ENCODE results near the gene REPS2. TPM values are rescaled to one million over a fixed set of nuclear protein-coding genes. Genes with fewer than 3 reads are reported as not detected.
A peak's percentile ranks its signal among the peaks of the same experiment; 100 is the strongest.

Gene REPS2
- 8.0 TPM for total RNA-seq
- long read RNA-seq, partial matches to known transcripts, result 2 of 10 reads
- long read RNA-seq, other reads (novel, unspliced or antisense), result 6 of 10 reads

DNA sequence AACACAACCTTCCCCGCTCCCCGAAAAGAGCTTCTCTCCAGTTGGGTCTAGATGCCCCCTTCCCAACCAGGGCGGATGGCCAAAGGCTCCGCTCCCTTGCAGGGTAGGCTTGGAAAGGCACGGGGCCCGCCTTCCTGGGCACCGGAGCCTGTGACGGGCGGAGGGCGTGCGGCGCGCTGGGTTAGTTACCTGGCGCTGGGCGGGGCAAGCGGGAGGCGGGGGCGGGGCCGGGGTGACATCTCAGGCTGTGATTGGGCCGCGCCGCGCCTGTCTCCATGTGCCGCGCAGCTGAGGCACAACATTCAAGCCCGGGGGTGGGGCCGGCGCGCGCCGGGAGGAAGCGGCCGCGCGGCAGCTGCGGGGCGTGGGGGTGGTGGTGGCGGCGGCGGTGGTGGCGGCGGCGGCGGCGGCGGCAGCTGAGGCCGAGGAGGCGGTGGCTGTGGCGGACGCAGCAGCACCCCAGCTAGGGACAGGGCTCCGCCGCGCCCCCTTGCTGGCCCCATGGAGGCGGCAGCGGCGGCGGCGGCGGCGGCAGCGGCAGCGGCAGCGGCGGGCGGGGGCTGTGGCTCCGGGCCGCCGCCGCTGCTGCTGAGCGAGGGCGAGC, at the start of gene REPS2:
REPS2 (plus strand) TSS at position 298 of the 604 bp plus-strand sequence; CDS start at position 502, 204 bp downstream.
- DNase-seq, result peak; percentile 90
- ATAC-seq, result peak; percentile 100
- intact Hi-C loops (cut with micrococcal nuclease), result no loop called here

DNA sequence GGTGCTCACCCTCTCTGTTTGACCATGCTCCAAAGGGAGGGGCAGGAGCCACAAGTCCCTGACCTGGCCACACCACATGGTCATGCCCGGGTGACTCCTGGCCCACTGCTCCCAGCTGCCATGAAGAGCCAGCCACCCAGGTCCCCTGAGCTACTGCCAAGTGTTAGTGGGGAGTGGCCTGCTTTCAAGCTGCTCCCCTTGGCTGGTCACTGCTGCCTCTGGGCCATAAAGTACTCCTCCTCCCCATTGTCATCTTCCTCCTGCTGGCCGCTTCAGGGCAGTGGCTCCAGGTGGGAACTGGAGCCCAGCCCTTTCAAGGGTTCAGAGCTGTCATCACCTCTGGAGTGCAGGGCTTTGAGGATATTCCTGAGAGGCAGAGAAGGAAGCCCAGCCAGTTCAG, 49.0 kb upstream of the REPS2 start:
- no peak for ATAC-seq
- DNase-seq, result no peak
- intact Hi-C loops (cut with micrococcal nuclease), result no loop called here

DNA sequence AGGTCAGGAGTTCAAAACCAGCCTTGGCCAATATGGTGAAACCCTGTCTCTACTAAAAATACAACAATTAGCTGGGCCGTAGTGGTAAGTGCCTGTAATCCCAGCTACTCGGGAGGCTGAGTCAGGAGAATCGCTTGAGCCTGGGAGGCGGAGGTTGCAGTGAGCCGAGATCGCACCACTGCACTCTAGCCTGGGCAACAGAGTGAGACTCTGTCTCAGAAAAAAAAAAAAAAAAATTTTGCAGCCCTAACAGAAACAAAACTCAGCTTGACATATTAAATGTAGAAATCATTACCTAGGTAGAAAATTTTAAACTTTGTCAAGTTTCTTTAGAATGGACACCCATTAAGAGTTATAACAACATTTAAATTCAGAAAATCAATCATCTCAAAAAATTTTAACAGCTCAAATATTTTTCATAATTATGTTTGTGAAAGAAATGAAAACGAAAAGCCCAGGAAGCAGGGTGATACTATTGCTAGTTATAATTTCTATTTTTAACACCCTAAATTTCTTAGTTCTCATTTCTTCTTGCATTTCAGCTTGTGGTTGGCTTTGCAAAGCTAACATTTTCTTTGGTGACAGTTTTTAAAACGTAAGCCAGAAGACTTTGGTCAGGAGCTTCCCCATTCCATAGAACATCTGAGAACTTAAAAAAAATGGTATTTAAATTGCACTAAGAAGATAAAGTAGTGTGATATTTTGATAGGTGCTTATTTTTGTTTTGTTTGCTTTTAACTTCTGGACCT, 43.0 kb upstream of the REPS2 start:
- no peak for ATAC-seq
- no peak for DNase-seq
- intact Hi-C loops (cut with micrococcal nuclease), result no loop called here

DNA sequence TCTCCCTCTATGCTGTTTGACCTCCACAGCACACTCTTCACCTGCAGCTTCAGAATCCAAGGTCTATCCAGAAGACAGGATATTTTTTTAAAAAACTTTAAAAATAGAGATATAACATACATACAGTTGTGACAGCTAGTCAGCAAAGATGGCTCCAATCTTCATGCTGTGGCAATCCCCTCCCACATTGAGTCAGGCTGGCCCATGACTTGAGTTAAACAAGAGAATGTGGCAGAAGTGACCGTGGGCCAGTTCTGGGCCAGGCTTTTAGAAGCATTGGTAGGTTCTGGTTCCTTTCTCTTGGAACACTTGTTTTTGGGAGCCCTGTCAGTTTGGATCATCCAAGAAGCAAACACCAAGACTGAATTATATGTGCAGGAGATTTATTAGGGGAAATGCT, 36.1 kb upstream of the REPS2 start:
- no peak for DNase-seq
- intact Hi-C loops (cut with micrococcal nuclease), result no loop called here
- no peak for ATAC-seq

- intact Hi-C loops (cut with micrococcal nuclease), result no loop called here
- no peak for DNase-seq
- ATAC-seq, result no peak
Measured at GRCh38 chrX:16914058-16914457, 32.4 kb upstream of the REPS2 start.

DNA sequence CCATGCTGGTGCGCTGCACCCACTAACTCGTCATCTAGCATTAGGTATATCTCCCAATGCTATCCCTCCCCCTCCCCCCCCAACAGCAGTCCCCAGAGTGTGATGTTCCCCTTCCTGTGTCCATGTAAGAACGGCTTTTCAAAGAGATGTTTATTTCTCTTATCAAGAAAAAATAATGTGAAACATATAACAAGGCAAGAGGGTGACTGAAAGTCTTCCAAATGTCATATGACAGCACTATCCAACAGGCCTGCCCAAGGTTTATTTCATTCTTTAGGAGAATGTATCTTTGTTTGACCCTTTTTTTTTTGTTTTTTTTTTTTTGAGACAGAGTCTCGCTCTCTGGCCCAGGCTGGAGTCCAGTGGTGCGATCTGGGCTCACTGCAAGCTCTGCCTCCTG, 29.9 kb upstream of the REPS2 start:
- no peak for ATAC-seq
- DNase-seq, result no peak
- intact Hi-C loops (cut with micrococcal nuclease), result no loop called here

DNA sequence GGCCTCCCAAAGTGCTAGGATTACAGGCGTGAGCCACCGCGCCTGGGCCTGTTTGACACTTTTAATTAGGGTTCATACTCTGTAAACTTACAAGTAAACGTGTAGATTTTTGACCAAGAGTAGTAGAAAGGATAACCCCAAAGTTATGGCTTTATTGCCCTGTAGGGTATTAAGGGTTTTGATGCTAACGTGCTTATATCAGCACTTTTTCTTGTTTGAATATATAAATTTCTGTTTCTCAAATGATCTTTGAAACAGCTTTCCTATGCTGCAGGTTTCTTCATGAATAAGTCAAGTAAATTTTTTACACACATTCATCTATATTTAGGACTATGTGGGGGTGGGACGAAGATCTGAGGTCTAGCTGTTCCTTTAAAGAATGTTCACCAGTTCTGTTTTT, 29.3 kb upstream of the REPS2 start:
- ATAC-seq (no peak), DNase-seq (no peak)
- intact Hi-C loops (cut with micrococcal nuclease), result no loop called here

- no peak for ATAC-seq
- DNase-seq, result no peak
- intact Hi-C loops (cut with micrococcal nuclease), result no loop called here
Measured at GRCh38 chrX:16918979-16919378, 27.5 kb upstream of the REPS2 start.

- intact Hi-C loops (cut with micrococcal nuclease), result no loop called here
- ATAC-seq, result no peak
- no peak for DNase-seq
Measured at GRCh38 chrX:16920075-16920474, 26.4 kb upstream of the REPS2 start.

DNA sequence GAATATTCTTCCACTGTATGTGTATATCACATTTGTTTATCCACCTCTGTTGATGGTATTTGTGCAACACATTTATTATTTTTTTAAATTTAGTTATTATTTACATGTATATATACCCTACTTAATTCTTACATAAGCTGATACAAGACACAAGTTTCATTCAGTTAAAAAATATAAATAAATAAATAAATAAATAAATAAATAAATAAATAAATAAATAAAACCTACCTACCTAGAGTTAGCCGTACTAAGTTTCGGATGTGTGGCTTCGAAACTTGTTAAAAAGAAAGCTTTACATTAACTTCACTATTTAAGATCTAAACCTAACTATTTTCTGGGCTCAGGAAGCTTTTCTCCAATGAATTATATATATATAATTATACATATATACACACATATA, 23.3 kb upstream of the REPS2 start:
- intact Hi-C loops (cut with micrococcal nuclease), result no loop called here
- ATAC-seq, result no peak
- DNase-seq, result no peak

DNA sequence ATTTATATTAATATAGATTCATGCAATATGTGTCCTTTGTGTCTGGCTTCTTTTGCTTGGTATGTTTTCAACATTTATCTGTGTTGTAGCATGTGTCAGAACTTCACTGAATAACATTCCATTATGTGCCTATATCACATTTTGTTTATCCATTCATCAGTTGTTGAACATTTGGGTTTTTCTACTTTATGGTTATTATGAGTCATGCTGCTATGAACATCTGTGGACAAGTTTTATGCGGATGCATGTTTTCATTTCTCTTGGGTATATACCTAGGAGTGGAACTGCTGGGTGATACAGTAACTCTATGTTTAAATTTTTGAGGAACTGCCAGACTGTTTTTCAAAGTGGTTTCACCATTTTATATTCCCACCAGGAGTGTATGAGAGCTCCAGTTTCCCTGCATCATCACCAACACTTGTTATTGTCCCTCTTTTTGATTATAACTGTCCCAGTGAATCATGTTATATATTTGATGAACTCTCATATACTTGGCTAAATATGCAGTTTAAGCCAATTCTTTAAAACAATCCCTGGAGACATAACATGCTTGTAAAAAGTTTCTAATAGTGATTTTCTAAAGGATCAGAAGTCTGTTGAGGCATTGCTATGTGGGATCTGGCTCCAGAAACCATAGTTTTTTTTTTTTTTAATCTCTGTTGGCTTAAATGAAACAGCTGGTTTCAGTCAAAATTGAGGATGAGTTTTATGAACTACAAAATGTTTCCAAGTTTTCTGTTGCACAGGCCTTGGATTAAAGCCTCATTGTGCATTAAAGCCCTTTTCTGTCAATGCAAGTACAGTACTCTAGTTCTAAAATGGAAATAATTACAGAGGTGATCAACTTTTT, 21.6 kb upstream of the REPS2 start:
- ATAC-seq, result no peak
- no peak for DNase-seq
- intact Hi-C loops (cut with micrococcal nuclease), result no loop called here

- ATAC-seq, result no peak
- intact Hi-C loops (cut with micrococcal nuclease), result no loop called here
- DNase-seq, result no peak
Measured at GRCh38 chrX:16930392-16930791, 16.1 kb upstream of the REPS2 start.

GRCh38 chrX:16931371-16931770, 15.1 kb upstream of the REPS2 start:
- intact Hi-C loops (cut with micrococcal nuclease), result no loop called here
- no peak for ATAC-seq
- DNase-seq, result no peak

GRCh38 chrX:16931855-16932575, 14.4 kb upstream of the REPS2 start:
- intact Hi-C loops (cut with micrococcal nuclease), result no loop called here
- DNase-seq (no peak), ATAC-seq (no peak)

DNA sequence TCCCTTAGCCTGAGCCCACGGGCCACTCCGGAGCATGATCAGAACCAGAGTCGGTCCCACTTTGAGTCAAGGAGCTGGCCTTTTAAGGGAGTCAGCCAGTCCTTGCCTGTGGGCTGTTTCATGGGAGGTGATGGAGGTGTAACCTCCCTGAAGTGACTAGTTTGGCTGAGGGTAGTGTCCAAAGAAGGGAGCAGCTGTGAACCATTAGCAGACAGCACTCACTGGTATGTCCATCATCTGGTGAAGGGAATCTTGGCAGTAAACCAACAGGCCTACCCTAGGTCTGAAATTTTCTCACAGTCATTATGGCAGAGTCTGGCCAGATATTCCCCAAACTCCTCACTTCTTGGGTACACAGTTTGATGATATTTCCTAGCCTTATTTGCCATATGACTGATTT, 12.3 kb upstream of the REPS2 start:
- DNase-seq (no peak), ATAC-seq (no peak)
- intact Hi-C loops (cut with micrococcal nuclease), result no loop called here

DNA sequence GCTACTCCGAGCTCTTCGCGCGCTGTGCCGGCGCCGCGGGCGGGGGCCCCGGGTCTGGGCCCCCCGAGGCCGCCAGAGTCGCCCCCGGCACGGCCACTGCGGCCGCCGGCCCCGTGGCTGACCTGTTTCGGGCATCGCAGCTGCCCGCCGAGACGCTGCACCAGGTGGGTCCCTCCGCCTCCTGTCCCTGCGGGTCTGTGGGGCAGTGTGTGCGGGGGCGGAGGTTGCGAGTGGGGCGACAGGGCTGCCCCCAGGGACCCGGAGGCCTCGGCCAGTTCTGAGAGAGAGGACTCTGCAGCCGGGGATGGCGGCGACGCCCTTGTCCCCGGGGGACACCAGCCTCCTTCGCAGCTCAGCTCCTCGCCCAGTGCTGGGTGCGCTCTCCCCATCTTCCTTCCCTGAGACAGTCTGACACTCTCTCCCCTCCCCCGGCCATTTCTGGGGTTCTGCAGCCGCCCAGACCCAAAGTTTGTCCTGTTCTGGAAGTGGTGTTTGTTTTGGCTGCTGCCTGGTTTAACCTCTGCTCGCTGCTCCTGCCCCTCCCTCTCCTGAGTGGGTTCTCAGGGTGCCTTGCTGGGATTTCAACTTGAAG, 609 bp downstream of the REPS2 start:
- peak; percentile 24 for ATAC-seq
- DNase-seq, result peak; percentile 34
- intact Hi-C loops (cut with micrococcal nuclease), result no loop called here

DNA sequence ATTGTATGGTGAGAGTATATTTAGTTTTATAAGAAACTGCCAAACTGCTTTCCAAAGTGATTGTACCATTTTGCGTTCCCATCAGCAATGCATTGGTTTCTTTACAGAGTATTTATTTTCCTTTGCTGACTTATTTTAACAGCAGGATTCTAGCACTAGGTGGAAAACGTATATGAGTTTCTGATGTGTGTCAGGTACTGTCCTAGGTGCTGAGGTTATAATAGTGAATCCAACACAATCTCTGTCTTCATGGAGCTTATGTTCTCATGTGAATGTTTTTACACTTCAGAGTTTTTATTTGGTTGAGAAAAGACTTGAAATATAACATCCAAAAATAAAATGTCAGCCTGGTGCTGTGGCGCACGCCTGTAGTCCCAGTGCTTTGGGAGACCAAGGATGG, 4.0 kb downstream of the REPS2 start:
- ATAC-seq, result no peak
- DNase-seq, result no peak
- intact Hi-C loops (cut with micrococcal nuclease), result no loop called here

GRCh38 chrX:16953606-16954211, 7.3 kb downstream of the REPS2 start:
- no peak for DNase-seq
- intact Hi-C loops (cut with micrococcal nuclease), result no loop called here
- no peak for ATAC-seq

- intact Hi-C loops (cut with micrococcal nuclease), result no loop called here
- no peak for ATAC-seq
Measured at GRCh38 chrX:16957751-16958150, 11.3 kb downstream of the REPS2 start.

More at GRCh38 chrX:16957751-16958150, 11.3 kb downstream of the REPS2 start:
- DNase-seq, result no peak
